ENCODE data around the gene MIPEP. TPM values are rescaled to one million over a fixed set of nuclear protein-coding genes. Genes with fewer than 3 reads are reported as not detected.

MIPEP gene
- total and polyA plus RNA-seq, 2 donors, result 13.2 to 22.7 TPM

- DNase-seq (ENCODE audit: low read depth in 6 of 9, low spot score in 9 of 9), result no peak
- Histone ChIP-seq H3K27ac (ENCODE audit: low read depth in 1 of 2, low read length in 1 of 2) (no peak overlapping the region), H3K9me3 (ENCODE audit: control insufficient read depth in 2 of 2, insufficient read depth in 1 of 2, low read length in 1 of 2) (peaks cover 0 to 6% of the 10 kb centered on the region in 2 donors), H3K27me3 (ENCODE audit: control insufficient read depth in 2 of 2, insufficient read depth in 1 of 2, low read length in 1 of 2) (no peaks in the 10 kb centered on the region), H3K4me3 (ENCODE audit: low read length in 2 of 2) (no peak overlapping the region), H3K4me1 (ENCODE audit: control insufficient read depth in 2 of 2, insufficient read depth in 2 of 2, low read length in 2 of 2) (no peaks in the 10 kb centered on the region), H3K36me3 (ENCODE audit: control insufficient read depth in 2 of 2, insufficient read depth in 2 of 2, low read length in 1 of 2) (no peaks in the 10 kb centered on the region)
- 95% methylated on average over 10 of the region's 10 CpGs for WGBS
Observed at GRCh38 chr13:23680845-23681669, 208.1 kb downstream of the MIPEP start.

Other genes starting within 250 kb of the MIPEP start
- gene C1QTNF9B, start 8.1 kb upstream of the MIPEP start, total RNA-seq, result 0.38 TPM
- 0.34 TPM for gene C1QTNF9B, start 8.1 kb upstream of the MIPEP start, polyA plus RNA-seq